ENCODE measurements around the gene HLA-B. TPM values are rescaled to one million over a fixed set of nuclear protein-coding genes. Genes with fewer than 3 reads are reported as not detected.
"Not testable (repeated sequence)": the region's sequence is repeated elsewhere in the genome, so short reads cannot be mapped to it uniquely, and the experiment has no call there.

The HLA-B gene
- total RNA-seq = 291 TPM

DNA sequence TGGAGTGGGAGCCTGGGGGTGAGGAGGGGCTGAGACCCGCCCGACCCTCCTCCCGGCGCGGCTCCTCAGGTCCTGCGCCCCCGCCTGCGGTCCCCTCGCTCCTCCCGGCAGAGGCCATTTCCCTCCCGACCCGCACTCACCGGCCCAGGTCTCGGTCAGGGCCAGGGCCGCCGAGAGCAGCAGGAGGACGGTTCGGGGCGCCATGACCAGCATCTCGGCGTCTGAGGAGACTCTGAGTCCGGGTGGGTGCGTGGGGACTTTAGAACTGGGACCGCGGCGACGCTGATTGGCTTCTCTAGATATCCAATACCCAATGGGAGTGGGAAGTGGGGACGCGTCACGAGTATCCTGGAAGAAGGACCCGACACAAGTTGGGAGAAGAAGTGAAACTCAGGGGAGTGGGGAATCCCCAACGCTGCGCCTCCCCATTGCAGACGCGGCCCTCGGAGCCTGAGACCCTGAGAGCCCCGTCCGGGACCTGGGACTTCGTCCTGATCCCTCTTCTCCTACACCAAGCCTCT, at the start of gene HLA-B:
Gene HLA-B (minus strand): TSS at position 234 of the 521 bp plus-strand sequence. CDS start 21 bp downstream, at position 213.
- DNase-seq (ENCODE audit: low spot score) = peak; percentile 74
- peak; percentile 95 for ATAC-seq

DNA sequence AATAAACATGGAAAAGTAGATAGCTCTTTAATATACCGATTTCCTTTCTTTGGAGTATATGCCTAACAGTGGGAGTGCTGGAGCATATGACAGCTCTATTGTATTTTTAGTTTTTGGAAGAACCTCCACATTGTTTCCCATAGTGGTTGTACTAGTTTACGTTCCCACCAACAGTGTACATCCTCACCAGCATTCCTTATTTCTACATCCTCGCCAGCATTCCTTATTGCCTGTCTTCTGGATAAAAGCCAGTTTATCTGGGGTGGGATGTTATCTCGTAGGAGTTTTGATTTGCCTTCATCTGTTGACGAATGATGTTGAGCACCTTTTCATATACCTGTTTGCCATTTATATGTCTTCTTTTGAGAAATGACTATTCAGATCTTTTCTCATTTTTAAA, 49.0 kb upstream of the HLA-B start:
- no peak for DNase-seq (ENCODE audit: low spot score)
- no peak for ATAC-seq

DNA sequence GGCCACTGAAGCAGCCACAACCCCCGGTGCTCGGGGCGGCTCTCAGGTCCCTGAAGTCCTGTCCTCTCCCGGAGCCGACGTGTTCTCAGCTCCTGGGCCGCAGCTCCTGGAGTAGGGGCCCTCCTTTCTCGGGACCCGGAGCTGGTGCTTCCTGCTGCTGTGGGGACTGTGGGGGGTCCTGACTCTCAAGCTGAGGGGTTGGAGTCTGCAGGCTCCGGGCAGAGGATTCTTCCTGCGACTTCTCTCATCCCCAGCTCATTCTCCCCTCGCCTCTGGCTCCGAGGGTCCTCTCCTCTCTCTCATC, 47.0 kb upstream of the HLA-B start:
- not testable (repeated sequence) for DNase-seq (ENCODE audit: low spot score)

DNA sequence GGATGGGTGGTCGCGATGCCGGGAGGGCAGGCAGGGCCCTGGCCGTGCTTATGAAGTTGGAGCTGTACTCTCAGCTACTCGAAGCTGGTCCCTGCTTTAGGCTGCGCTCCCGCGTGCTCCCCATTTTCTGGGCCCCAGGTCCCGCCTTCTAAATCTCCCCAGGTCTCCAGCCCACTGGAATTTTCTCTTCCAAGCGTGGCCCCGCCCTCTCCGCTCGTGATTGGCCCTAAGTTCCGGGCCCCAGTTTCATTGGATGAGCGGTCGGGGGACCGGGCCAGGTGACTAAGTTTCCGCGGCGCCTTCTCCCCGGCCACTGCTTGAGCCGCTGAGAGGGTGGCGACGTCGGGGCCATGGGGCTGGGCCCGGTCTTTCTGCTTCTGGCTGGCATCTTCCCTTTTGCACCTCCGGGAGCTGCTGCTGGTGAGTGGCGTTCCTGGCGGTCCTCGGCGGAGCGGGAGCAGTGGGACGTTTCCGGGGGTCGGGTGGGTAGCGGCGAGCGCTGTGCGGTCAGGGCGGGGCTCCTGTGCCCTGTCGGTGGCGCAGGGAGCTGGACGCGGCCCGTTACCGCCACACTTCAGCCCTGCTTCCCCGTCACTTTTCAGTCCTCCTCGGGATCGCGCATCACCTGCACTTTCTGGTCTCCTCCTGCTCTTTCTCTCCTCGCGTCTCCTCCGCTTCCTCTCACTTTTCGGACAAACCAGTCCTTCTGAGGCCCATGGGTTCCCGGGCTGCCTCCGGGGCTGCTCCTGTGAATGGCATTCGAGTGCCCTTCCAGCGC, 46.5 kb upstream of the HLA-B start, which contains the start of gene MICA:
Gene MICA (plus strand): TSS at position 313 of the 778 bp plus-strand sequence. CDS start 38 bp downstream, at position 351.
- ATAC-seq (peak; percentile 71), DNase-seq (ENCODE audit: low spot score) (peak; percentile 87)

More for the DNA sequence above, 47.0 kb upstream of the HLA-B start:
- ATAC-seq = not testable (repeated sequence)

DNA sequence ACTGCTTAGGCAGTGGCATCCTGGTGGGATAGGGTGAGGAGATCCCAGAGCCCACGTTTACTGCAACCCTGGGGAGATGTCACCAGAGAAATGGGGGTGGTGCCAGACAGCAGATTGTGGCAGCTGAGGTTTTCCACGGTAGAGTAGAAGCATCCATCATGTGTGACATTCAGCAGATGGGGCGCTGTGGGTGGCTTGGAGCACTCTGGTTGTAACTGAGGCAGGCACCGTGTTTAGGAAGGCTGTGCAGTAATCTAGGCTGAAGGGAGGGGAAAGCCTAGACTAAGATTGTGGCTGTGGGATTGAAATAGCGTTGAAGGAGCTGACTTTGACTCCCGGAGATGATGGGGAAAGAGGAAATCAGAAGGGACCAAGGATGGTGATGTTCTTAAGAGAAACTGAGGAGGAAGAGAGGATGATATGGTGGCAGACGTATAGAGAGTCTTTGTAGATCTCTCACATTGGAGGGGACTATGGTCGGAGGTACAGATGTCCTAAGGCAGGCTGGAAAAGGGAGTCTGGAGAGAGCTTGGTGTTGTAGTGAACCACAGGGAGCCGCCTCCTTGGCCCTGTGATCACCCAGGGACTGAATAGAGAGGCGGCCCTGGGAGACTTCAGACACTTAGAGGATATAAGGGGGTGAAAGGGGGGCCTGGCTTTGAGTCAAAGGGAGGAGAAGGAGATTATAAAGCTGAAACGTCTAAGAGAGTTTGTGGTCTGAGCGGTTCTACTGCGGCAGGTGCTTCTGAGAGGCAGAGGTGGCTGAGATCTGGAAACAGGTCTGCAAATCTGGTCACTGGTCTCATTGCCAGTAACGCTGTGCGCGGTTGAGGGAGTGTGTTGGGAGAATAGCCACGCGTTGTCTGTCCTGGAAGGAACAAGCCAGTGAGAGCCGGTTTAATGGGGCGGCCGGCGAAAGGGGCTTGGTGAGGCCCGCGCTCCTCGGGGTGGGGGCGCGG, 45.6 kb upstream of the HLA-B start:
- no peak for DNase-seq (ENCODE audit: low spot score)
- ATAC-seq = peak; percentile 8

DNA sequence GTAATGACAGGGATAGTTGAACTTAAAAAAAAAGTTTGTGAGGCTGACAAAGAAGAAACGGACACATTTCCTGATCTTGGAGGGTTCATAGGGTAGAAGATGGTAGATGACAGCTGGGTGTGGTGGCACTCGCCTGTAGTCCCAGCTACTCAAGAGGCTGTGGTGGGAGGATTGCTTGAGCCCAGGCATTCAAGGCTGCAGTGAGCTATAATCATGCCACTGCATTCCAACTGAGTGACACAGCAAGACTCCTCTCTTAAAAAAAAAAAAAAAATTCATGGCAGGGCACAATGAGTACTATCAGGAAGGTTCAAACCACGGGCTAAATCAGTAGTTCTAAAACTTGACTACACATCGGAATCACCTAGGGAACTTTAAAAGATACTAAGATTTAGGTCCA, 44.4 kb upstream of the HLA-B start:
- DNase-seq (ENCODE audit: low spot score) (no peak), ATAC-seq (no peak)

DNA sequence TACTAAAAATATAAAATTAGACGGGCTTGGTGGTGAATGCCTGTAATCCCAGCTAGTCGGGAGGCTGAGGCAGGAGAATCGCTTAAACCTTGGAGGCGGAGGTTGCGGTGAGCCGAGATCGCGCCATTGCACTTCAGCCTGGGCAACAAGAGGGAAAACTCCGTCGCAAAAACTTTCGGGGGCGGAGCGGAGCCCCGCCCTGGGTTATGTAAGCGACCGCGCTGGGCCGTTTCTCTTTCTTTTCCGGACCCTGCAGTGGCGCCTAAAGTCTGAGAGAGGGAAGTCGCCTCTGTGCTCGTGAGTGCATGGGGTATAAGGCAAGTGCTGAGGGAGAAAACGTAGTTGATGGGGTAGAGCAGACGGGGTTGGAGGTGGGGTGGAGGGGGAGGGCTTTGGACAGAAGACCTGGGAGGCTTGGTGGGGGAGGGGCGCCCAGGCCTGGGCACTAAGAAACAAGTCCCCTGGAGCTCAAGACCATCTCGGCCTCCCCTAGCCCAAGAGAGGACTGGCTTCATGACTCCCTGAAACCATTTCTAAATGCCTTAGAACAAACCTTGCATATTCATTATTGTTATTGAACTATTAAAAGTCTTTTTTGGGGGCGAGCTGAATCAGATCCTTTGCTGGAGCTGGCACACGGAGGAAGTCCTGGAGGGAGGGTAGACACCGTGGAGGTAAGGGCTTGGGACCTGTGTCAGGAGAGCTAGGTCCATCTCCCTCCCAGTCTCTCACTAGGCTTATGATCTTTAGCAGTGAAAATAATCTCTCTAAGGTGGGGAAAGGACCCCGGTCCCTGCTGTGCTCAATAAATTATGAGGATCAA, 43.7 kb upstream of the HLA-B start:
- peak; percentile 86 for DNase-seq (ENCODE audit: low spot score)
- ATAC-seq = peak; percentile 60

DNA sequence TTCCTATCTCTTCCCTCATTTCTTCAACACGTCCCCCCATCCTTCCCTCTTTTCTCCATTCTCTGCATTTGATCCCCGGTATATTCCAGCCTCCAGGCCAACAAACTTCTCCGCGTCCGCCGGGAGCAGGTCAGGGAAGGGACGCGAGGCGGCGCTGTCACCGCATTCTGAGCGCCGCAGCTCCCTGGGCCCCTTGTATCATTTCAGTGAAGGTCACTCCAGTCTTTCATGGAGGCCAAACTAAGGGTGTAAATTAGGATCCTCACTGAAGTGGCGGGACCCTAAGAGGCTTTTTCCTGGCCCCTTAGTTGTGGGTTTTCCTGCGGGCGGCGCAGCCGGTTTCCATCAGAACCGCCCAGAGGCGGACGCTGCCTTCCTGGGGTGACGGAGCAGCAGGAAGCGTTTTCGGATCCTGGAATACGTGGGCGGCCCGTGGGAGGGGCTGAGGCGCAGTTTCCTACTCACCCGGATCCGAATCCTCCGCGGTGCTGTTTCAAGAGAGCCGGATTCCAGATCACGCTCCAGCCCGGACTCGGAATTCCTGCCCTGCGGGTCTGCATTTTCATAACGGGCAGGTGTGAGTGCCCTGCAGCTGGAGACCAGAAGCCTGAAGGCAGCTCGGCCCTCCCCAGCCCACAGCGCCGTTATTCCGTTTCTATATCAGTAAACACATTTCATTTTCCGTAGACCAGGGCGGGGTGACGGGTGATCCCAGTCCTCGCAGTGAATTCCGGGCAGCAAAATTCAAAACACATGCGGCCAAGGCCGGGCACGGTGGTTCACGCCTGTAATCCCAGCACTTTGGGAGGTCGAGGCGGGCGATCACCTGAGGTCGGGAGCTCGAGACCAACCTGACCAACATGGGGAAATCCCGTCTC, 42.8 kb upstream of the HLA-B start:
- DNase-seq (ENCODE audit: low spot score) (peak; percentile 92), ATAC-seq (peak; percentile 82)

DNA sequence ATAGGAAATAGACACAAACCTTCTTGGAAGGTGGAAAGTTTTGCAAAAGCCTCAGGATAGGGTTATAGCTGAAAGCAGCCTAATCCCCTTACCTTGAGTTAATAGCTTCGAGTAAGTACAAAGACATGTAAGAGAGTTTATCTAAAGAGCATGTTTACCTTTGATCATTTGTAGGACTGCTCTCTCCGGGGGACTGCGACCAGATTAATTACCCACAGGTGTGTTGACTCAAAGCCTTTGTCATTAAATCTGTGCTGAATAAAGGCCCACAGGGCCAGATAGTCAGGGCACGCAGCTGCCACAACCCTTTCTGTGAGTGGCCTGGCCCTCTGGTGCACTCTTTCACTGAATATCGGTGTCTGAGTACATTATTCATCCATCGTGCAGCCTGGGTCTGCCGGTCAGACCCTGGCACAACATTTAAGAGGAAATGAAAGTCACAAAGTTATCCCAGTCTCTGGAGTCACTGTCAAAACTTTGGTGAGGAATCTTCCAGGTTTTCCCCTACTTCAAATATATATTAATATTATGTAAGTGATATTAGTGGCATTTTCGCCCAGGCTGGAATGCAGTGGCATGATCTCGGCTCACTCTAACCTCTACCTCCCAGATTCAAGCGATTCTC, 41.0 kb upstream of the HLA-B start:
- ATAC-seq (no peak), DNase-seq (ENCODE audit: low spot score) (no peak)

DNA sequence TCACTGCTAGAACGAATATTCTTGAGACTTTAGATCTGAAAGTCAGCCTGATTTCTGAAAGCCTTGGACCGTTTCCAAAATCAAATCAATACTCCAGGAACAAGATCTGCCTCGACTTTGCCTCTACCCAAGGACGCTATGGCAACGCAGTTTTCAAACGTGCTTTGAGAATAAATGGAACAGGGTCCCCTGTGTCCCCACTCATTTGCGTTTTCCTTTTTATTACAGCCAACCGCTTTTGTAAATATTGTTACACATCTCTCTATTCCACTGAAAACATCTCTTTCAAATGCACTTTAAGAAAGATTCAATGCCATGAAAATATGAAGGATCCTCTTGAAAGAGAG, 40.1 kb upstream of the HLA-B start:
- not testable (repeated sequence) for ATAC-seq; DNase-seq (ENCODE audit: low spot score)

DNA sequence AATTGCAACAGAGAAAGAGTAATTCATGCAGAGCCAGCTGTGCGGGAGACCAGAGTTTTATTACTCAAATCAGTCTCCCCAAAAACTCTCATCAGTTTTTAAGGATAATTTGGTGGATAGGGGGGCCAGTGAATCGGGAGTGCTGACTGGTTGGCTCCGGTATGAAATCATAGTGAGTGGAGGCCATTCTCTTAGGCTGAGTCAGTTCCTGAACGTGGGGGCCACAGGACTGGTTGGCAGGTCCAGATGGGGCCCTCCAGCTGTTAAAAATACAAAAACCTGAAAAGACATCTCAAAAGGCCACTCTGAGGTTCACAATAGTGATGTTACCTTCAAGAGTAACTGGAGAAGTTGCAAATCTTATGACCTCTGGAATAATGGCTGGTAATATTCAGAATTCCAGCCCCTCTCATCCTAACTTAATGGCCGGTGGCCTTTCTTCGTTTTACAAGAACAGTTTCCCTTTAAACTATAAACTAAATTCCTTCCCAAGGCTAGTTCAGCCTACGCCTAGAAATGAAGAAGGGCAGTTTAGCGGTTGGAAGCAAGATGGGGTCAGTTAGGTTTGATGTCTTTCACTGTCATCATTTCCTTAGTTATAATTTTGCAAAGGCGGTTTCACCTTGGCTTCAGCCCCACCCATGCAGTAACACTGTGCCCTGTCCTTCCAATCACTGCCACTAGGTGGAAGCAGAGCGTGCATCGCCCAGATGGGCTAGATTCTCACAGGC, 39.6 kb upstream of the HLA-B start:
- ATAC-seq (peak; percentile 66), DNase-seq (ENCODE audit: low spot score) (peak; percentile 83)

DNA sequence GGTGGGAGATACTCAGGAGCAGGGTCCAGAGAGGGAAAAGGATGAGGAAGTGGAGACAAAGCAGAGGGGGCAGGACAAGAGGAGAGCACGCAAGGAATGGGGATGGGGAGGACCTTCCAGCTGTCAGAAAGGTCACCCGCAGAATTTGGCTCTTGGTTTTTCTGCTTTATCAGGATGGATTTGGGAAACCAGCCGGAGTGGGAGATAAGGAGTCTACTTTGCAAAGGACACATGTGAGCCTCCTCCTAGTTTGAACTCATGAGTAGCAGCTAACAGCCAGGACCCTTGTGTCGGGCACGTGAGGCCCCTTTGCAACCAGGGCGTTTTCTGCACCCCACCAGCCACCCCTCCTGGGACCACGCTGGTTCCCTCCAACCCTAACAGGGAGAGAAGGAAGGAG, 38.9 kb upstream of the HLA-B start:
- DNase-seq (ENCODE audit: low spot score) (no peak), ATAC-seq (no peak)

DNA sequence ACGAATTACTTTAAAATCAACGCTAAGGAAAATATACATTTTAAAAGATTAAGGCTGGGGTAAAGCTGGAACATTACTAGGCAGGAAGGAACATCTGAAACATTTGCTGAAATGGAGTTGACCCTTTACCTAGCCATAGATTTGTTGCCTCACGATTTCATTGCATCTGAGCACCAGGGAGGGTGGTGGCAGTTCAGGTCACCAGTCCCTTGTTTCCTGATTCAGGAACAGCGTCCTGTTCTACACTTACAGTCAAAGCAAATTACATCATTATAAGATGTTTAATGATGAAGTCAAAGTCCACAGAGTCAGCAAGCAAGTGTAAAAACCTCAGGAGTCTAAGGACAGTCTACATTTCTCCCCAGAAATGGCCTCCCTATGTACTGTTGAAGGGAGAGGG, 37.4 kb upstream of the HLA-B start:
- ATAC-seq (no peak), DNase-seq (ENCODE audit: low spot score) (no peak)

DNA sequence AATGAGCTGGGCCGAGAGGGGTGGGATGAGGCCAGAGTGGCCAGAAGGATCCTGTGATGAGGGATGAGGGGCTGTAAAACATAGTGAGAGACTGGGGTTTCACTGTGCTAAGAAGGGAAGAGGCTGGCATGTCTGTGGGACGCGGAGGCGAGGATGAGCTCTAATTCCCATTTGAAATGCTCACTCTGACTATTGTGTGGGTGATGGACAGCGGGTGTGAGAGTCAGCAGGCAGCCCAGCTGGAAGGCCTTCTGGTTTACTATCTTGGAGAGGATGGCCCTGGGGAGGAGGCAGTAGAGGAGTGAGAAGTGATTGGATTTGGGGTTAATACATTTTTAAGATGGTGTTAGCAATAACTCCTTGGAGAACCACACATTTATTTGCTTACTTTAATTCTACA, 37.0 kb upstream of the HLA-B start:
- ATAC-seq (no peak), DNase-seq (ENCODE audit: low spot score) (no peak)

DNA sequence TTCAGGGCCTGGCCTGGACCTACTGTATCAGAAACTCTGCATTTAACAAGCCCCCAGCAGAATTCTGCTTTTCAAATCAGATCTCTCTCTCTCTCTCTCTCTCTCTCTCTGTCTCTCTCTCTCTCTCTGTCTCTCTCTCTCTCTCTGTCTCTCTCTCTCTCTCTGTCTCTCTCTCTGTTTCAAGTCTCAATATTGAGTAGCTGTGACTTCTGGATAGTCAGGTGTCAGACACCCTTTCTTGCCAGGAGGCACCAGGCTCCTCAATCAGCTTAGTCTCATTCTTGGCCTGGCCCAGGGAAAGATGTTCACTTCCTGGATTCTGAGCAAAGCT, 32.8 kb upstream of the HLA-B start:
- DNase-seq (ENCODE audit: low spot score); ATAC-seq: not testable (repeated sequence)

DNA sequence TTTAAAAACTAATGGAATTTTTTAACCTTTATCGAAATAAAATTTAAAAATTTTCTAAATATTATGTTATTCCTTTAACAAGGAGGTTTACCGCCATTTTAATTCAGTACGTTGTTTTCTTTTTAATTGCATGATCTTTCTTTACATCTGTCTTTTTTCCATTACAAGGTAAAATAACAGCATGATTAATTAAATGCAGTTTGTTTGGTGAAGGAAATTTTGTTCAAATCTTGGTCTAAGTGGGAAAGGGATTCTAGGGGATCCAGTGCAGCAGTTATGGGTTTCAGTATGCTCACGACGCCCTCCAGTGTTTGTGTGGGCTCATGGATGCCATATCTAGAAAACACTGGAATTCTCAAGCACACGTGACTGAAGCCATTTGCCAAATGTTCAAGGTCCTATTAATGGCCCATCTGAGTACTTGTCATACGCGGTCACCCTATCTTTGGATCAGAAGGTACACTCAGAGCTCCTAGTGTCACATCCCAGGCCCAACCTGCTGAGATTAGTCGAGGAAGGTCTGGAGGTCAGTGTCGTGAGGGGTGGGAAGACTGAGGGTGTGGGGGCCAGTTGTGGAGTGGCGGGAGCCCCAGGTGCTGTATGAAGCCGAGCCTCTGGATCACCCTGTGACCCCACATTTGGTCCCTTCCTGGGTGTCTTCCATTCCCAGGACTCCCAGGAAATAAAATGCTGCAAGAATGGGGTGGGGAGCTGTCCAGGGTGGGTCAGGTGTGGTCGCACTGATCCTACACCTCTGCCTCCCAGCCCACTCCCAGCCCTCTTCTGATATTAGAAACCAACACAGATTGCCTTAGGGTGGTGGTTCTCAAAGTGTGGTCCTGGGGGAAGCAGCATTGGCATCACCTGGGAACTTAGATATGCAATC, 32.2 kb upstream of the HLA-B start:
- peak; percentile 84 for ATAC-seq

DNA sequence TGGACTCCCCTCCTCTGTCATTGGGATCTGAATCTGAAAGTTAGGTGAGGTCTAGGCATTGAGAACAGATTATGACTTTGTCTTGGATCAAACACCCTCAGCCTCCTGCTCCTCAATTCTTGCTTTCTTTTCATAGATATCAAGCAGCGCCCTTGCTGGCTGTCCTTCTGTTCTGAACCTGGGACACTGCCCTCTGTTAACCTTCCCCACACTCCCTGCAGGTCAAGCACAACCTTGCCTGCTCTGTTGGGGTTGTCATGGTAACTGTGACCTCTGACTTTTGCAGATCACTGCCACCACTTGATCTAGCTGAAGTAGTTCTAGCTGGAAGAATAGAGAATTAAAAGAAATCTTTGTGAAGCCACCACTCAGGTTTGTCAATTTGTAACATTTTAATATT, 30.0 kb upstream of the HLA-B start:
- DNase-seq (ENCODE audit: low spot score) = peak; percentile 78
- peak; percentile 92 for ATAC-seq

More for the DNA sequence above, 32.2 kb upstream of the HLA-B start:
- DNase-seq (ENCODE audit: low spot score) = not testable (repeated sequence)

DNA sequence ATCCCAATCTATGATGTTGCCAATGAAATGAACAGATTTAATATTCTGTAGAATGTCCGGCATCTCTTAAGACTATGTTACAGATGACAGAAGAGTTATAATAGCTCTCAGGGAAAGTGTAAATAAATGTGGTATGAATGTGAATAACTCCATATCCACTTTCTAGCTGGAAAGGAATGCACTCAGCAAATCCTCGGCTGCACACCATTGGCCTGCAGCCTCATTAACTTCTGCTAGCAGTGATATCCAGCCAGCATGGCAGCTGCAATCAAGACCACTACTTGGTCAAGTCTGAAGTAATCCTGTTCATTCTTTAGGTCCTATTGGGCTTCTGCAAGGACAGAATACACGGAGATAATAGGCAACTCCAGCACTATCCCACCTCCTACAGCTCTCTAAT, 29.1 kb upstream of the HLA-B start:
- ATAC-seq (no peak), DNase-seq (ENCODE audit: low spot score) (no peak)

Data from left lobe of liver (tissue), 2 donors.